ENCODE data around the gene GALNT9. TPM values are rescaled to one million over a fixed set of nuclear protein-coding genes. Genes with fewer than 3 reads are reported as not detected.

Gene GALNT9
- total RNA-seq, 1 experiment from 2014 or later = 3.3 TPM

DNA sequence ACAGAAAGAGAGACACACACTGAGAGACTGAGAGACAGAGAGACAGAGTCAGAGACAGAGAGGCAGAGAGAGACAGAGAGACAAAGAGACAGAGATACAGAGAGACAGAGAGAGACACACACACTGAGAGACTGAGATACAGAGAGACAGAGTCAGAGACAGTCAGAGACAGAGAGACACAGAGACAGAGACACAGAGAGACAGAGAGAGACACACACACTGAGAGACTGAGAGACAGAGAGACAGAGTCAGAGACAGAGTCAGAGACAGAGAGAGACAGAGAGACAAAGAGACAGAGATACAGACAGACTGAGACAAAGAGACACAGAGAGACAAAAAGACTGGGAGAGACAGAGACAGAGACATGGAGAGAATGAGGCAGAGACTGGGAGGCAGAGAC lies 90.0 kb downstream of the GALNT9 start:
- no peaks in the 10 kb centered on the region for H3K36me3 ChIP-seq

DNA sequence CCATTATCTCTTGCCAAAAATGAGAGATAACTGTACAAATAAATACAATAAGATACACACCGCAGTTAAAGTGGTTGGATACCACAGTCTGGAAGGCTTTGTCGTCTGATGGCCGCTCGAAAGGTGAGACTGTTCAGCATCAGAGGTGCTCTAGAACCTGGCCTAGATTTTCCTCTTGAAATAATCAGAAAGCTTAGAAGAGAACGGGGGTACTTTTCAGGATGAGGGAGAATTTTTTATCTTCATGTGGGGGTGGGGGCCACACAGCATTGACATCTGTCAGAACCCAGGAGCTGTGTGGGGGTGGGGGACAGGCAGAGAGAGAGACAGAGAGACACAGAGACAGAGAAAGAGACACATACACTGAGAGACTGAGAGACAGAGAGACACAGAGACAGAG lies 90.5 kb downstream of the GALNT9 start:
- H3K4me3 ChIP-seq = no peak overlapping the region
- DNase-seq = no peak
- H3K27me3 ChIP-seq = peaks cover 17% of the 10 kb centered on the region
- H3K36me3 ChIP-seq = no peaks in the 10 kb centered on the region
- no peaks in the 10 kb centered on the region for H3K9me3 ChIP-seq

More for the DNA sequence above, 90.0 kb downstream of the GALNT9 start:
- peaks cover 17% of the 10 kb centered on the region for H3K27me3 ChIP-seq
- H3K4me3 ChIP-seq = no peak overlapping the region
- H3K9me3 ChIP-seq = no peaks in the 10 kb centered on the region
- DNase-seq = no peak

GRCh38 chr12:132238488-132238854 lies 90.9 kb downstream of the GALNT9 start:
- DNase-seq = no peak
- H3K27me3 ChIP-seq = peaks cover 17% of the 10 kb centered on the region
- no peaks in the 10 kb centered on the region for H3K9me3 ChIP-seq
- no peak overlapping the region for H3K4me3 ChIP-seq
- H3K36me3 ChIP-seq = no peaks in the 10 kb centered on the region

DNA sequence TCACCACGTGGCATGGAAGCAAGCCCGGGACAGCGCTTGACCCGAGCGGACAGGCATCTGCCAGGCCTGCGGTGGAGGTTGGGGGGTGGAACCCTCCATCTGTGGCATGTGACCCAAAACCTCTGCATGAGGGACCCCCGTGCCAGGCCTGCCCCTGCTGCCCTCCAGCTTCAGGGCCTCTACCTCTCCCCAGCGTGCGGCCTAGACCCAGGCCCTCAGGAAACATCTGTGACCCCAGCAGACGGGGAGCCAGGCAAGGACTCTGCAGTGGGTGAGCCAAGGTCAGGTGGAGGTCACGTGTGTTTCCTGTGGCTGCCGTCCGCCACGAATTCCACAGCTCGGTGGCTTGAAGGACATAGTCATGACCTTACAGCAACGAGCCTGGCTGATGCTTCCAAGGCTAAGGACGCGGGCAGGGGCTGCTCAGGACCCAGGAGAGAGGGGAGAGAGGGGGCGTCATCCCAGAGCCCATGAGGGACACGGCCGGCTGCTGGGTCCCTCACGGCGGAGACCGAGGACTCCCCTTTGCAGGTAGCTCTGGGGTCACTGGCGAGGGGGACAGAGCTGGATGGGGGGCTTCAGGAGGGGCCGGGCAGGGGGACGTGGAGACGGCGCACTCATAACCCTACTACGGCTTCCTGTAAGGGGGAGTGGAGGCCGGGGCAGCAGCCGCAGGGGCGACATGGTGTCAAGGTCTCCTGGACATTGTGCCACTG lies 91.5 kb downstream of the GALNT9 start:
- DNase-seq = no peak
- no peak overlapping the region for H3K4me3 ChIP-seq
- no peaks in the 10 kb centered on the region for H3K9me3 ChIP-seq
- no peaks in the 10 kb centered on the region for H3K36me3 ChIP-seq
- peaks cover 17% of the 10 kb centered on the region for H3K27me3 ChIP-seq

- H3K9me3 ChIP-seq = no peaks in the 10 kb centered on the region
- no peak overlapping the region for H3K4me3 ChIP-seq
- no peaks in the 10 kb centered on the region for H3K36me3 ChIP-seq
- no peak for DNase-seq
- peaks cover 17% of the 10 kb centered on the region for H3K27me3 ChIP-seq
These were observed 92.2 kb downstream of the GALNT9 start for GRCh38 chr12:132236930-132237771.

GRCh38 chr12:132236129-132236929 lies 93.1 kb downstream of the GALNT9 start:
- Histone ChIP-seq H3K9me3 (no peaks in the 10 kb centered on the region), H3K27me3 (peaks cover 17% of the 10 kb centered on the region), H3K4me3 (no peak overlapping the region), H3K36me3 (no peaks in the 10 kb centered on the region)
- no peak for DNase-seq

DNA sequence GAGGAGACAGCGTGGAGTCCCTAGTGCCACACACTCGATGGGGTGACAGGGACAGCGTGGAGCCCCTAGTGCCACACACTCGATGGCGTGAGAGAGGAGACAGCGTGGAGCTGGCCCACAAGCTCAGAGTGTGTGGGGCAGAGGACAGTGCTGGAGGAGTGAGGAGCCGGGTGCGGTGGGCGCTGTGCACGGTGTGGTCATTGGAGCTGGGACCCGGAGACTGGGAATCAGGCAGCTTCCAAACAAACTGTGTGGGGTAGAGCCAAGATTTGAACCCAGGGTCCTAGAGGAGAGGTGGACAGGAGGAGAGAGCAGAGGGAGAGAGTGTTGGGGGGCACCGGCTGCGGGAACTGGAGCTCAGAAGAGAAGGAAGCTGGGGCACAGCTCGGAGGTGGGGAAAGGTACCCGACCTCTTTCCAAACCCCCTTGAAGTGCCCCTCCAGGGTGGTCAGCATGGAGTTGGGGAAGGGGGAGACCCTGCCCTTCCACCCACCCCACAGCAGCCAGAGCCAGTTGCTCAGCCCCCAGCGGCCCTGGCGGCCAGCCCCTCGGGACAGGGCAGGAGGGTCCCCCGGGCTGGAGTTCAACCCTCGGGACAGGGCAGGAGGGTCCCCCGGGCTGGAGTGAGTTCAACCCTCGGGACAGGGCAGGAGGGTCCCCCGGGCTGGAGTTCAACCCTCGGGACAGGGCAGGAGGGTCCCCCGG lies 94.1 kb downstream of the GALNT9 start:
- Histone ChIP-seq H3K9me3 (no peaks in the 10 kb centered on the region), H3K36me3 (no peaks in the 10 kb centered on the region), H3K27me3 (peaks cover 17% of the 10 kb centered on the region), H3K4me3 (no peak overlapping the region)
- DNase-seq = no peak

- Histone ChIP-seq H3K27me3 (peaks cover 21% of the 10 kb centered on the region), H3K4me3 (no peak overlapping the region), H3K9me3 (0 out of 2 replicates have a peak, but pooled peaks cover 2% of the 10 kb centered on the region), H3K36me3 (no peaks in the 10 kb centered on the region)
- DNase-seq = no peak
These were observed 99.0 kb downstream of the GALNT9 start for GRCh38 chr12:132230381-132230780.

- Histone ChIP-seq H3K4me3 (no peak overlapping the region), H3K9me3 (0 out of 2 replicates have a peak, but pooled peaks cover 2% of the 10 kb centered on the region), H3K36me3 (no peaks in the 10 kb centered on the region), H3K27me3 (peaks cover 19% of the 10 kb centered on the region)
- DNase-seq = no peak
These were observed 99.5 kb downstream of the GALNT9 start for GRCh38 chr12:132229926-132230325.

GRCh38 chr12:132229193-132229760 lies 100.1 kb downstream of the GALNT9 start:
- Histone ChIP-seq H3K27me3 (peaks cover 19% of the 10 kb centered on the region), H3K4me3 (no peak overlapping the region), H3K9me3 (0 out of 2 replicates have a peak, but pooled peaks cover 2% of the 10 kb centered on the region), H3K36me3 (no peaks in the 10 kb centered on the region)
- no peak for DNase-seq

DNA sequence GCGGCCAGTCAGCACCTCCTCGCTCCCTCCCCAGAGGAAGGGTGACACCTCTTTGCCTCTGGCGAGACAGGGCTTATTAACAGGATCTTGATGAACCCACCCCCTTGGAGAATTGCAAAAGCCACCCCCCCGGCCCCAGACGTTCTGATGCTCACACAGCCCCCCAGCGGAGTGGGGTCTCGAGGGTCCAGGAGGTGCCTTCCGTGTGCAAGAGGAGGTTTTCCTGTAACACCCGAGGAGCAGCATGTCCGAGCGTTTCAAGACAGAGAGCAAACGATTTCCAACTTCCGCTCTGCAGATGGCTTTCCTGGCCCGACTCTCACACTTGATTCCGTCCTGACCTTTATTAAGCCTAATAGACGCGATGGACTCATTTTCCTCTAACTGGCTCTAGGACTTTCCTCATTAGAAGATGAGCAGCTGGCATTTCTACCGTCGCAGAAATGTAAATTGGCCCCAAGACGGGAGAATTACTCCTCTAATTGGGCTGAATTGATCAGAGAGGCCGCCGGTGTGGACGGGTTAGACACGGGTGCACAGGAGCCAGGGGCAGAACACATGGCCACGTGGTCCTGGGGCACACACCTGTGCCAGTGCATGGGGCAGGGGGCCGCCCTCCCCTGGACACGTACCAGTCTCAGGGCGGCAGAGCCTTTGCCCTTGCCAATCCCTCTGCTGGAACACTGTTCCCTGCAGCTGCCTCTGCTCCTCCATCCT lies 100.8 kb downstream of the GALNT9 start:
- no peaks in the 10 kb centered on the region for H3K36me3 ChIP-seq
- H3K9me3 ChIP-seq = 0 out of 2 replicates have a peak, but pooled peaks cover 2% of the 10 kb centered on the region
- DNase-seq = no peak
- peaks cover 19% of the 10 kb centered on the region for H3K27me3 ChIP-seq
- no peak overlapping the region for H3K4me3 ChIP-seq

GRCh38 chr12:132227782-132228475 lies 101.5 kb downstream of the GALNT9 start:
- H3K27me3 ChIP-seq = peaks cover 19% of the 10 kb centered on the region
- no peak for DNase-seq
- 0 out of 2 replicates have a peak, but pooled peaks cover 2% of the 10 kb centered on the region for H3K9me3 ChIP-seq
- H3K4me3 ChIP-seq = no peak overlapping the region
- H3K36me3 ChIP-seq = no peaks in the 10 kb centered on the region

DNA sequence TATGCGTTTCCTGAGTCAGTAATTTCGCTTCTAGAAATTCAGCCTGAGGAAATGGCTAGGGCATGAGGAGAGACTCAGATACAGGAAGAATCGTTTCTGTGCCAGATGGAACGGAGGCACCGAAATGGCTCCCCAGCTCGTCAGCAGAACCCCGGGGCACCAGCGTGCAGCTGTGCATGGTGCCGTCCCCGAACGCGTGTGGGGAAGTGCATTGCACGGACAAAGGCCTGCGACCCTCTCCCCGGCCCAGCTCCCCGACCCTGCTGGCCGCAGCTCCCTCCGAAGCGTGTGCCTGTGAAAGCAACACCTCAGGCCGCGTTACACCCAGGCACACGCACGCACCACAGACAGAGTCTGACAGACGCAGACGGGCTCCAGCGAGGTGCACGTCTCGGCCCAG lies 102.3 kb downstream of the GALNT9 start:
- H3K36me3 ChIP-seq = no peaks in the 10 kb centered on the region
- H3K9me3 ChIP-seq = 0 out of 2 replicates have a peak, but pooled peaks cover 2% of the 10 kb centered on the region
- no peak for DNase-seq
- H3K27me3 ChIP-seq = peaks cover 22% of the 10 kb centered on the region
- H3K4me3 ChIP-seq = no peak overlapping the region

DNA sequence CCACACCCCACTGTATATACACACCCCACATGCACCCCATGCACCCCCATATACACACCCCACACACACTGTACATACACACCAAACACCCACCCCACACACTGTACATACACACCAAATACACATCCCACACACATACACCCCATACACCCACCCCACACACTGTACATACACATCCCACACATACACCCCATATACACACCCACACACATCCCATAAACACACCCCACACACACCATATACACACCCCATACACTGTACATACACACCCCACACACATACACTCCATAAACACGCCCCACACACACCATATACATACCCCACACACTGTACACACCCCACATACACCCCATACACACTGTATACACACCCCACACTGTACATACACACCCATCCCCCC lies 102.8 kb downstream of the GALNT9 start:
- no peak for DNase-seq
- 0 out of 2 replicates have a peak, but pooled peaks cover 2% of the 10 kb centered on the region for H3K9me3 ChIP-seq
- H3K36me3 ChIP-seq = no peaks in the 10 kb centered on the region
- H3K27me3 ChIP-seq = peaks cover 22% of the 10 kb centered on the region
- H3K4me3 ChIP-seq = no peak overlapping the region

DNA sequence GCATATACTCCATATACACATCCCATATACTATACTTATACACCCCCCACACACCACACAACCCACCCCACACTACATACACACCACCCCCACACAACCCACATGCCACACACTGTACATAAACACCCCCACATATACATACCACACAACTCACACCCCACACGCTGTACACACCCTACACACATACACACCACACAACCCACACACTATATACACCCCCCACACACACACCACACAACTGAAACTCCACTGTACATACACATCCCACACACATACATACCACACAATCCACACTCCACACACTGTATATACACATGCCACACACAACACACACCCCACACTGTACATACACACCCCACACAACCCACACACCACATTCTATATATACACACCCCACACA lies 104.2 kb downstream of the GALNT9 start:
- H3K4me3 ChIP-seq = no peak overlapping the region
- DNase-seq = no peak
- no peaks in the 10 kb centered on the region for H3K36me3 ChIP-seq
- peaks cover 25% of the 10 kb centered on the region for H3K27me3 ChIP-seq
- H3K9me3 ChIP-seq = peaks cover 6% of the 10 kb centered on the region

Measured in MG63 (cell line).